T-helper 22 cell (primary cell): ENCODE results near the gene MTG2.
"Not testable (repeated sequence)": the region's sequence is repeated elsewhere in the genome, so short reads cannot be mapped to it uniquely, and the experiment has no call there.

ENCODE experiments used
- DNase-seq: peaks from one replicate; pipeline ENCODE4 v3.0.0-alpha.2; 2020; ENCODE audit warnings: low read depth

Gene MTG2

DNA sequence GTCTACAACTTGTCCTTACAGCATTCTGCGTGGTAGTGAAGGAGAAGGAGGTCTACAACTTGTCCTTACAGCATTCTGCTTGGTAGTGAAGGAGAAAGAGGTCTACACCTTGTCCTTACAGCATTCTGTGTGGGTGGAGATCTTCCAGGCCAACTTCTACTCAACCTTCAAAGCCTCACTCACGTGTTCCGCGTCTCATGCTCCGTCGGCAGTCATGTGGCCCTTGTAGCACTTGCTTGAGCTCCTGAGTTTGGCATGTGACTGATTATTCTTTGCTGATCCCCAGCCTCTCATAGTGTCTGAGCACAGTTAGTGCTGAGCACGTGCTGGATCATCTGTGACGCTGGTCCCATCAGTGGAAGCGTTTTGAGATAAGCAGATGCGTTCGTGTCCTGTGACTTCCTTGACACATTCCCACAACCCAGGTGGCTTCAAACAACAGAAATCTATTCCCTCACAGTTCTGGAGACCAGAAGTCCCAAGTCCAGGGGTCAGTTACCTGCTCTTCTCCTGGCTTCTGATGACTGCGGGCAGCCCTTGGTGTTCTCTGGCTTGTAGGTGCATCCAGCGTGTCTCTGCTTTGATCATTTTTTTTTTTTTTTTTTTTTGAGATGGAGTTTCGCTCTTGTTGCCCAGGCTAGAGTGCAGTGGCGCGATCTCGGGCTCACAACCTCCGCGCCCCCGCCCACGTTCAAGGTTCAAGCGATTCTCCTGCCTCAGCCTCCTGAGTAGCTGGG, 36.6 kb upstream of the MTG2 start:
- DNase-seq, result no peak

- DNase-seq, result no peak
Observed at GRCh38 chr20:62147125-62147524, 35.7 kb upstream of the MTG2 start.

DNA sequence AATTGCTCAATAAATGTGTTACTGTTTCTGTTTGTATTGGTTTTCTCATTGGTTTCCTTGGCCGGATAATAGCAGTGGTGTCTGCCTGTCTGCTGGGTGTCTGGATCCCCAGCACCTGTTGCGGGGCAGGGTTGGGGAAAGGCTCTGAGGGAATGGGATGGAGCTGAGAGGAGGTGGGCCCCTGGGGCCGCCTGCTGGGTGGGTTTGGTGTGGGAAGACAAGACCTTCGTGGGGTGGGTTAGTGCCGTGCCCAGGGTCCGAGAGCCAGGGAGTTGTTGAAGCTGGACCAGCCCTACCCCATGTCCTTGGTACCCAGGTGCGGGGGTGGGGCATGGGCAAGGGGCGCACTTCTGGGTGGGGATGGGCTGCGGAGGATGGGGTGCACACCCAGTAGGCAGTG, 35.3 kb upstream of the MTG2 start:
- no peak for DNase-seq

DNA sequence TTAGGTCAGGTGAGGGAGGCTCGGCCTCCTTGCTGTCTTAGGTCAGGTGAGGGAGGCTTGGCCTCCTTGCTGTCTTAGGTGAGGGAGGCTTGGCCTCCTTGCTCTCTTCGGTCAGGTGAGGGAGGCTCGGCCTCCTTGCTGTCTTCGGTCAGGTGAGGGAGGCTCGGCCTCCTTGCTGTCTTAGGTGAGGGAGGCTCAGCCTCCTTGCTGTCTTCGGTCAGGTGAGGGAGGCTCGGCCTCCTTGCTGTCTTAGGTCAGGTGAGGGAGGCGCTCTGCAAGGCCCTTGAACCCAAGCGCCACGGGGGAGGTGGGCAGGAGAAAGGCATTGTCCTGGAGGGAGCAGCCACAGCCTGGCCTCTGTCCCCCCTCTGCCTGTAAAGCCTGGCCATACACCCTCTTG, 34.4 kb upstream of the MTG2 start:
- DNase-seq, result not testable (repeated sequence)

GRCh38 chr20:62148908-62149314, 33.9 kb upstream of the MTG2 start:
- no peak for DNase-seq

DNA sequence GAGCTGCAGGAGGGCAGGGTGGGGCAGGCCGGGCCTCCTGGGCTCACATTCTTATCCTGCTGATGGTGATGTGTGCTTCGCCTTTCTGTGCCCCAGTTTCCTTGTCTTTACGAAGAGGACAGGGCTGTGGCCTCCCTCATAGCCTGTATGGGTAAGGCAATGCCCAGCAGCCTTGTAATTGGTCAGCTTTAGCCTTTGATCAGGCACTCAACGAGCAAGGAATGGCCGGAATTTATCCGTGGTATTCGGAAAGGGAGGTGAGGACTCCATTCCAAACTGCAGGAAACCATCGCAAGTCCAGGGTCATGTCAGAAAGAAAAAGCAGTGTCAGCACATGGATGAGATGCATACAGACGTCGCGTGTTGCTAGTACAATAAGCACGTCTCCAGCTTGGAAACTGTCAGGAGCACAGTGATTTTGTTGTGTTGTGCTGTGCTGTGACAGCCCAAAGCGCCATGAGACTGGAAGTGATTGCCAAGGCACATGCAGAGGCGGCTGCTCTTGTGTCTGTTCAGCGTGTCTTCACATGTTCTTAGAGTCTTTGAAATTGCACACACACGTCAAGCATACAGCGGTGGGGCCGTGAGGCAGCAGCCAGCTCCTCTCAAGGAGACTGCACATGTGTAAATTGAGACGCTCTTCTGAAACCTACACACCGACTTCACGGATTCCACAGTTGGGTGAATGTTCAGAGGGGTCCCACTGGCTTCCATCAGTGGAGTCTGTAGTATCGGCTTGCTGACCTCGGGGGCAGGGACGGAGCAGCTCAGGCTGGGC, 33.1 kb upstream of the MTG2 start:
- DNase-seq, result no peak

- no peak for DNase-seq
Observed at GRCh38 chr20:62150310-62150575, 32.6 kb upstream of the MTG2 start.

DNA sequence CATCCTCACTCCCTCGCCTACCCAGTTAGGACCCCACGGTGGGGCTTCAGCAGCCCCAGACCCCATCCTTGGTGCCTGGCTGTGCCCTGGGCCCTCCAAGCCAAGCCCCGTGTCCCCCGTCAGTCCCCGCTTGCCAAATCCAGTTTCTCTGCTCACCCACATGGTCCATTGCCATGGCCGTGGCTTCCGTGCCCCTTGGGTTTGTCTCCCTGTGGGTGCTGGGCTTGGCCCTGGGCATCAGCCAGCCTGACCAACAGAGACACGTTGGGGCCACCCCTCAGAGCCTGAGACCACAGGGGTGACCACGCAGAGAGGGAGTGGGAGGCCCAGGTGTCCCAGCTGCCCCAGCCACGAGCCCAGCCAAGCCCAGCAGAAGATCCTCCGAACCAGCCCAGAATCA, 31.6 kb upstream of the MTG2 start:
- DNase-seq, result no peak

GRCh38 chr20:62151835-62152364, 30.9 kb upstream of the MTG2 start:
- DNase-seq, result no peak

GRCh38 chr20:62155428-62156253, 27.2 kb upstream of the MTG2 start:
- DNase-seq, result no peak

- DNase-seq, result no peak
Observed at GRCh38 chr20:62156254-62156556, 26.6 kb upstream of the MTG2 start.

GRCh38 chr20:62156592-62157386, 26.0 kb upstream of the MTG2 start:
- peak; percentile 46 for DNase-seq

- no peak for DNase-seq
Observed at GRCh38 chr20:62157387-62158087, 25.3 kb upstream of the MTG2 start.

DNA sequence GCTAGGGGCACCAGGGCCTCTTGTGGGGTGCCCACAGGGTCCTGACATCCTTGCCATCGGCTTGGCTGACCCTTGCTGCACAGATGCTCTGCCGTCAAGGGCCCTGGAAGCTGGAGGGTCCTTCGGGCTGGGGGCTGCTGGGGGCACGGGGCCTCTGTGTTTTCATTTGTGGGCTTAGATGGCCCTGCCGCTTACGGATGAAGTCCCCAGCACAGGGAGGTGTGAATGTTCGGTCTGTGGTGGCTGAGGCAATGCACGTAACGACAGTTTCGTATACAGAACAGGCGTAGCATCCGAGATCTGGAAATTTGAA, 24.8 kb upstream of the MTG2 start:
- no peak for DNase-seq

GRCh38 chr20:62158541-62158940, 24.3 kb upstream of the MTG2 start:
- DNase-seq, result no peak

DNA sequence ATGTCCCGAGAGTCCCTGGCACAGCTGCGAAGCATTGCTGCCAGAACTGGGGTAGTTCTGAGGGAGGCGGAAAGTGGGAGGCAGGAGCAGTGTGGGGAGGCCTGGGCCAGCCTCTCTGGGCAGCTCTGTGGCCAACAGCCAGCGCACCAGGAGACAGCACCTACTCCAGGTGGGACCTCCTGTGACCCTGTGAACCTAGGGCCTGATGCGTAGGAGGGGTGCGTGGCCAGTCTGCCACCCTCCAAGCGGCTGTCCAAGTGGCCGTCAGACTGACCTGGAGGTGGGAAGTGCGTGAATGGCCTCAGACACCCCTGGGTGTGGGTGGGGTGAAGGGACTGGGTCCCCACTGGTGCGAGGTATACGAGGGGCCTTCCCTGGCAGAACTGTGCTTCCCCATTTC, 23.8 kb upstream of the MTG2 start:
- no peak for DNase-seq

DNA sequence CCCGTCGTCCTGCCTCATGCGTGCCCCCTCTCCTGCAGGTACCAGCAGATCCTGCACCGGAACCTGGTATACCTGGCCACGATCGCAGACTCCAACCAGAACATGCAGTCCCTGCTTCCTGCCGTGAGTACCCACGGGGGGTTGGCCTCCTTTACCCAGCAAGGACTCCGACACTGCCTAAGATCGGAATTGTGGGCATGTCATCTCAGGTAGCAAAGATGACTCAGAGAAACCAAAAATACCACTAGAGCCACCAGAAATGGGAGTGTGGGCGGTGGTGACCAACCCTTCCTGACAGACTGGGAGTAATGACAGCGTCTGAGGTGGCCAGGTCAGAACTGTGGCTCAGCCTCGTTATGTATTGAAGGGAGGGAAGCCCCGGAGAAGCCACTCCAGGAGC, 23.0 kb upstream of the MTG2 start:
- no peak for DNase-seq

DNA sequence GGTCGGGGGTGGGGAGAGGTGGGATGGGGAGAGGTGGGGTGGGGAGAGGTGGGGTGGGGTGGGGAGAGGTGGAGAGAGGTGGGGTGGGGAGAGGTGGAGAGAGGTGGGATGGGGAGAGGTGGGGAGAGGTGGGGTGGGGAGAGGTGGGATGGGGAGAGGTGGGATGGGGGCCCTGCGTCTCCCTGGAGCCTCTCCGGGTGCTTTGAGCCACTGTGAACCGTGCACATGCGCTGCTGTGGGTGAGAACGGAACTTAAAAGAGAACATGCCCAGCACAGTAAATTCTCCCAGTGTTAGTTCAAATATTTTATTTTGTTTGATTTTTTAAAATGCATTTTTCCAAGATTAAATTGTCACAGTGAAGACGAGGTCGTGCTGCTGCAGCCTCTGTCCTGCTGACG, 22.6 kb upstream of the MTG2 start:
- DNase-seq, result no peak

DNA sequence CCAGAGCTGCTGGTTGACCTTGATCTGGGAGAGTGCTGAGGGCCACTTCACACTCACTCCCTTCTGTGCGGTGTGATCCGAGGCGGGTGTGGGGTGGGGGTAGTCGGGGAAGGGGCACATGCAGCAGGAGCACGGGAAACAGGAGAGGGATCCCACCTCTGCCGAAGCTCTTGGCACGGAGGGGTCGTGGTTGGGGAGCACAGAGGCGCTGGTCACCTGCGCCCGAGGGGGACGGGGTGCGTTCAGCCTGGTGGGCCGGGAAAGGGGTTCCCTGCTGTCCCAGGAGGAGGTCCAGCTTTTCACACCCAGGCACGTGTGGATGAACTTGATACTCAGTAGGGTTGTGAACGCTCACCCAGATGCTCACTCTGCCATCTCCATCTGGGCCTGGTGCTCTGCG, 22.0 kb upstream of the MTG2 start:
- DNase-seq, result no peak

- DNase-seq, result no peak
Observed at GRCh38 chr20:62161347-62161746, 21.5 kb upstream of the MTG2 start.

- DNase-seq, result no peak
Observed at GRCh38 chr20:62162765-62163484, 19.9 kb upstream of the MTG2 start.
